ENCODE results near the gene AKNAD1. TPM values are rescaled to one million over a fixed set of nuclear protein-coding genes. Genes with fewer than 3 reads are reported as not detected.
"Not testable (repeated sequence)": the region's sequence is repeated elsewhere in the genome, so short reads cannot be mapped to it uniquely, and the experiment has no call there.

Gene AKNAD1
- total RNA-seq, 2 donors from 2014 or later: not detected

GRCh38 chr1:108801101-108801500 lies 55.8 kb downstream of the AKNAD1 start:
- Histone ChIP-seq H3K9me3 (no peaks in the 10 kb centered on the region), H3K4me3 (no peak overlapping the region), H3K36me3 (peaks cover 80% of the 10 kb centered on the region), H3K27ac (no peak overlapping the region), H3K27me3 (no peaks in the 10 kb centered on the region), H3K4me1 (no peaks in the 10 kb centered on the region)
- DNase-seq (ENCODE audit: low spot score): no peak
- no peak for TF ChIP-seq CTCF (IDR thresholded peaks at IDR 0.05)

GRCh38 chr1:108799001-108799400 lies 57.9 kb downstream of the AKNAD1 start:
- H3K9me3 ChIP-seq: no peaks in the 10 kb centered on the region
- H3K36me3 ChIP-seq: peaks cover 78% of the 10 kb centered on the region
- no peak for TF ChIP-seq CTCF (IDR thresholded peaks at IDR 0.05)
- H3K27me3 ChIP-seq: no peaks in the 10 kb centered on the region
- H3K4me3 ChIP-seq: no peak overlapping the region
- no peak for DNase-seq (ENCODE audit: low spot score)
- no peaks in the 10 kb centered on the region for H3K4me1 ChIP-seq
- H3K27ac ChIP-seq: no peak overlapping the region

GRCh38 chr1:108792420-108792819 lies 64.5 kb downstream of the AKNAD1 start:
- H3K4me1 ChIP-seq: no peaks in the 10 kb centered on the region
- H3K27ac ChIP-seq: no peak overlapping the region
- no peak for TF ChIP-seq CTCF (IDR thresholded peaks at IDR 0.05)
- no peaks in the 10 kb centered on the region for H3K27me3 ChIP-seq
- H3K9me3 ChIP-seq: peaks cover 0 to 13% of the 10 kb centered on the region in 2 donors
- peaks cover 27% of the 10 kb centered on the region for H3K36me3 ChIP-seq
- H3K4me3 ChIP-seq: no peak overlapping the region
- no peak for DNase-seq (ENCODE audit: low spot score)

GRCh38 chr1:108791790-108792189 lies 65.1 kb downstream of the AKNAD1 start:
- no peak for DNase-seq (ENCODE audit: low spot score)
- no peaks in the 10 kb centered on the region for H3K27me3 ChIP-seq
- H3K27ac ChIP-seq: no peak overlapping the region
- TF ChIP-seq CTCF (IDR thresholded peaks at IDR 0.05): no peak
- peaks cover 22% of the 10 kb centered on the region for H3K36me3 ChIP-seq
- peaks cover 0 to 13% of the 10 kb centered on the region in 2 donors for H3K9me3 ChIP-seq
- H3K4me1 ChIP-seq: no peaks in the 10 kb centered on the region
- no peak overlapping the region for H3K4me3 ChIP-seq

- Histone ChIP-seq H3K27ac (no peak overlapping the region), H3K4me3 (no peak overlapping the region), H3K4me1 (no peaks in the 10 kb centered on the region), H3K36me3 (peaks cover 55% of the 10 kb centered on the region), H3K27me3 (no peaks in the 10 kb centered on the region), H3K9me3 (peaks cover 6 to 16% of the 10 kb centered on the region in 2 donors)
- DNase-seq (ENCODE audit: low spot score): no peak
- TF ChIP-seq CTCF (IDR thresholded peaks at IDR 0.05): no peak
Measured at GRCh38 chr1:108785880-108786279, 71.0 kb downstream of the AKNAD1 start.

GRCh38 chr1:108785264-108785663 lies 71.6 kb downstream of the AKNAD1 start:
- H3K27ac ChIP-seq: no peak overlapping the region
- no peak for TF ChIP-seq CTCF (IDR thresholded peaks at IDR 0.05)
- no peak overlapping the region for H3K4me3 ChIP-seq
- H3K9me3 ChIP-seq: peaks cover 6 to 16% of the 10 kb centered on the region in 2 donors
- H3K36me3 ChIP-seq: peaks cover 55% of the 10 kb centered on the region
- H3K27me3 ChIP-seq: no peaks in the 10 kb centered on the region
- no peaks in the 10 kb centered on the region for H3K4me1 ChIP-seq
- no peak for DNase-seq (ENCODE audit: low spot score)

- not testable (repeated sequence) for DNase-seq (ENCODE audit: low spot score); H3K27me3 ChIP-seq; H3K4me3 ChIP-seq; H3K27ac ChIP-seq; H3K4me1 ChIP-seq
- Histone ChIP-seq H3K36me3 (peaks cover 78% of the 10 kb centered on the region), H3K9me3 (peaks cover 6 to 16% of the 10 kb centered on the region in 2 donors)
Measured at GRCh38 chr1:108781575-108781944, 75.3 kb downstream of the AKNAD1 start.
